Mammary epithelial cell (primary cell): Measurements from ENCODE around the gene SLC1A4.

Experiments used
- EZH2 ChIP-seq: IDR thresholded peaks from 2 replicates; pipeline ENCODE4 v1.6.1; 2012; ENCODE audit warnings: low read length, inconsistent platforms, borderline replicate concordance
- TF ChIP-seq, protein P1 (sequence below), 2 donors: IDR thresholded peaks in 1 of 2; conservative IDR thresholded peaks in 1 of 2; 2 replicates each; pipeline ENCODE4 v1.5.1; 2011 to 2012; ENCODE audit warnings: inconsistent platforms in 2 of 2, low read length in 2 of 2, mild to moderate bottlenecking in 2 of 2, control low read depth in 1 of 2, low read depth in 1 of 2; ENCODE audit not compliant: insufficient read depth in 1 of 2; ENCODE audit errors: extremely low read depth in 1 of 2

DNA sequence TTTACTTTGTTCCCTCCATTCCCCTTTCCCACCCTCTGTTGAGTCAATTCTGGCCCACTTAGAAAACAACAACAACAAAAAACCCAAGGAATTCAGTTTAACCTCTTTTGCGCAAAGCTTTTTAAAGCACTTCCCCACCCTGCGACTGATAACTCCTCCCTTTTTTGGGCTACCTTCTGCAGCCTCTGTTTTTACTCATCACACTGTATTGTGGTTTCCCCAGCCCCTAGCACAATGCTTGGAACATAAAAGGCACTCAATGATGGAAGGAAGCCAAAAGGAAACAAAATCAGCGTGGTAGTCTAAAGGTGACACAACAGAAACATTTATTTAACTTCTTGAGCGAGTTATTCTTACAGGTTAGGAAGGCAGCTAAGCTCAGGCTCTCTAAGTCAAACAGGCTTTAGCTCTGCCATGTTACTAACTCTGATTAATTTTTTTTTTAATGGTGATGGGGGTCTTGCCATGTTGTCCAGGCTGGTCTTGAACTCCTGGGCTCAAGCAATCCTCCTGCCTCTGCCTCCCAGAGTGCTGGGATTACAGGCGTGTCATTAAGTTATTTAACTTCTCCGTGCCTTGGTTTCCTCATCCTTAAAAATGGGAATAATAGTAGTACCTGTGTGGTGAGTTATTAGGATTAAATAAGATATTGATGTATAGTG lies 68.3 kb downstream of the SLC1A4 start:
- TF ChIP-seq, protein P1, sequence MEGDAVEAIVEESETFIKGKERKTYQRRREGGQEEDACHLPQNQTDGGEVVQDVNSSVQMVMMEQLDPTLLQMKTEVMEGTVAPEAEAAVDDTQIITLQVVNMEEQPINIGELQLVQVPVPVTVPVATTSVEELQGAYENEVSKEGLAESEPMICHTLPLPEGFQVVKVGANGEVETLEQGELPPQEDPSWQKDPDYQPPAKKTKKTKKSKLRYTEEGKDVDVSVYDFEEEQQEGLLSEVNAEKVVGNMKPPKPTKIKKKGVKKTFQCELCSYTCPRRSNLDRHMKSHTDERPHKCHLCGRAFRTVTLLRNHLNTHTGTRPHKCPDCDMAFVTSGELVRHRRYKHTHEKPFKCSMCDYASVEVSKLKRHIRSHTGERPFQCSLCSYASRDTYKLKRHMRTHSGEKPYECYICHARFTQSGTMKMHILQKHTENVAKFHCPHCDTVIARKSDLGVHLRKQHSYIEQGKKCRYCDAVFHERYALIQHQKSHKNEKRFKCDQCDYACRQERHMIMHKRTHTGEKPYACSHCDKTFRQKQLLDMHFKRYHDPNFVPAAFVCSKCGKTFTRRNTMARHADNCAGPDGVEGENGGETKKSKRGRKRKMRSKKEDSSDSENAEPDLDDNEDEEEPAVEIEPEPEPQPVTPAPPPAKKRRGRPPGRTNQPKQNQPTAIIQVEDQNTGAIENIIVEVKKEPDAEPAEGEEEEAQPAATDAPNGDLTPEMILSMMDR (conservative IDR thresholded peaks at IDR 0.05 in 1 of 2, IDR thresholded peaks at IDR 0.05 in 1 of 2; ENCODE audit: extremely low read depth in 1 of 2, insufficient read depth in 1 of 2, low read depth in 1 of 2, low read length in 2 of 2): no peak
- TF ChIP-seq EZH2: no peak
